Right renal cortex interstitium (tissue), 3 donors: Measurements from ENCODE around the gene LSM14A. TPM values are rescaled to one million over a fixed set of nuclear protein-coding genes. Genes with fewer than 3 reads are reported as not detected.
"Not testable (repeated sequence)": the region's sequence is repeated elsewhere in the genome, so short reads cannot be mapped to it uniquely, and the experiment has no call there.

Source experiments
- DNase-seq, 3 donors: peaks; one replicate each; pipeline ENCODE4 v3.0.0-alpha.2; 2013; ENCODE audit warnings: low read depth in 3 of 3, low spot score in 2 of 3
- polyA plus RNA-seq, 3 donors: library from polyadenylated mRNA; unstranded; fragments of 120-200 nt; gene quantifications; one replicate each; pipeline ENCODE4 v1.2.1, GENCODE V29; 2013; ENCODE audit not compliant: insufficient read length in 3 of 3

Gene LSM14A
- polyA plus RNA-seq, 3 donors, result 194 to 212 (median 198) TPM

- DNase-seq, result no peak
Measured at GRCh38 chr19:34225659-34226015, 53.3 kb downstream of the LSM14A start.

GRCh38 chr19:34226036-34226435, 53.7 kb downstream of the LSM14A start:
- no peak for DNase-seq

GRCh38 chr19:34228347-34228746, 56.0 kb downstream of the LSM14A start:
- no peak for DNase-seq

- DNase-seq, result no peak
Measured at GRCh38 chr19:34228762-34229161, 56.5 kb downstream of the LSM14A start.

- no peak for DNase-seq
Measured at GRCh38 chr19:34229721-34230120, 57.4 kb downstream of the LSM14A start.

GRCh38 chr19:34230820-34231219, 58.5 kb downstream of the LSM14A start:
- DNase-seq, result no peak

GRCh38 chr19:34231439-34231838, 59.1 kb downstream of the LSM14A start:
- DNase-seq, result no peak

- DNase-seq, result no peak
Measured at GRCh38 chr19:34232566-34233481, 60.5 kb downstream of the LSM14A start.

GRCh38 chr19:34235425-34235940, 63.2 kb downstream of the LSM14A start:
- no peak for DNase-seq

GRCh38 chr19:34236035-34236987, 64.0 kb downstream of the LSM14A start:
- DNase-seq, result no peak

GRCh38 chr19:34237283-34237682, 65.0 kb downstream of the LSM14A start:
- no peak for DNase-seq

- no peak for DNase-seq
Measured at GRCh38 chr19:34237939-34238338, 65.6 kb downstream of the LSM14A start.

GRCh38 chr19:34241513-34242337, 69.4 kb downstream of the LSM14A start:
- no peak for DNase-seq

GRCh38 chr19:34243138-34243875, 71.0 kb downstream of the LSM14A start:
- DNase-seq, result not testable (repeated sequence)

- DNase-seq, result no peak
Measured at GRCh38 chr19:34243876-34244578, 71.7 kb downstream of the LSM14A start.

- DNase-seq, result no peak
Measured at GRCh38 chr19:34244611-34245299, 72.5 kb downstream of the LSM14A start.

GRCh38 chr19:34246340-34246739, 74.0 kb downstream of the LSM14A start:
- DNase-seq, result no peak

GRCh38 chr19:34248941-34249340, 76.6 kb downstream of the LSM14A start:
- no peak for DNase-seq
